Left ventricle myocardium inferior (tissue), 1 donor: ENCODE results near the gene PGA4. TPM values are rescaled to one million over a fixed set of nuclear protein-coding genes. Genes with fewer than 3 reads are reported as not detected.

ENCODE experiments used
- DNase-seq: peaks from one replicate; pipeline ENCODE4 v3.0.0-alpha.2; 2020
- H3K27ac ChIP-seq: fragments of 200-600 bp; replicated peaks from 2 replicates; pipeline ENCODE4 v1.8.0; 2021
- H3K27me3 ChIP-seq: fragments of 200-600 bp; 2 replicates; pipeline ENCODE4 v1.8.0; 2021; ENCODE audit warnings: low read depth
- H3K36me3 ChIP-seq: fragments of 200-600 bp; 2 replicates; pipeline ENCODE4 v1.8.0; 2021
- H3K4me1 ChIP-seq: fragments of 200-600 bp; 2 replicates; pipeline ENCODE4 v1.8.0; 2021
- H3K4me3 ChIP-seq: fragments of 200-600 bp; 2 replicates; pipeline ENCODE4 v1.8.0; 2021; ENCODE audit warnings: mild to moderate bottlenecking, moderate library complexity
- H3K9me3 ChIP-seq: fragments of 200-600 bp; replicated peaks from 2 replicates; pipeline ENCODE4 v1.8.0; 2021
- intact Hi-C: fragments of 100-400 bp; cut with micrococcal nuclease; formaldehyde crosslinking; loops from one replicate; pipeline ENCODE4 v1.11.0; 2022
- total RNA-seq: library from RNA; stranded (reverse); fragmentation: NEBNext Ultra II Directional; extraction: Animal tissue kit (Norgen Biotek cat#: 25700); gene quantifications from one replicate; pipeline ENCODE4 v1.2.1, GENCODE V29; 2021
- TF ChIP-seq, protein P1 (sequence below): fragments of 200-600 bp; IDR thresholded peaks from 2 replicates; pipeline ENCODE4 v1.8.0; 2021; ENCODE audit warnings: antibody characterized with exemption, mild to moderate bottlenecking, borderline replicate concordance
- donor health status: DM: no; HTN: yes; CAD: no; lungs with severe emphysema.

The PGA4 gene
- total RNA-seq, 1 donor from 2014 or later, result 1.3 TPM

- Histone ChIP-seq H3K27ac (no peak overlapping the region), H3K27me3 (no peaks in the 10 kb centered on the region), H3K4me3 (no peak overlapping the region), H3K36me3 (no peaks in the 10 kb centered on the region), H3K4me1 (no peaks in the 10 kb centered on the region), H3K9me3 (no peaks in the 10 kb centered on the region)
- intact Hi-C loops, result no loop called here
- TF ChIP-seq, protein P1, sequence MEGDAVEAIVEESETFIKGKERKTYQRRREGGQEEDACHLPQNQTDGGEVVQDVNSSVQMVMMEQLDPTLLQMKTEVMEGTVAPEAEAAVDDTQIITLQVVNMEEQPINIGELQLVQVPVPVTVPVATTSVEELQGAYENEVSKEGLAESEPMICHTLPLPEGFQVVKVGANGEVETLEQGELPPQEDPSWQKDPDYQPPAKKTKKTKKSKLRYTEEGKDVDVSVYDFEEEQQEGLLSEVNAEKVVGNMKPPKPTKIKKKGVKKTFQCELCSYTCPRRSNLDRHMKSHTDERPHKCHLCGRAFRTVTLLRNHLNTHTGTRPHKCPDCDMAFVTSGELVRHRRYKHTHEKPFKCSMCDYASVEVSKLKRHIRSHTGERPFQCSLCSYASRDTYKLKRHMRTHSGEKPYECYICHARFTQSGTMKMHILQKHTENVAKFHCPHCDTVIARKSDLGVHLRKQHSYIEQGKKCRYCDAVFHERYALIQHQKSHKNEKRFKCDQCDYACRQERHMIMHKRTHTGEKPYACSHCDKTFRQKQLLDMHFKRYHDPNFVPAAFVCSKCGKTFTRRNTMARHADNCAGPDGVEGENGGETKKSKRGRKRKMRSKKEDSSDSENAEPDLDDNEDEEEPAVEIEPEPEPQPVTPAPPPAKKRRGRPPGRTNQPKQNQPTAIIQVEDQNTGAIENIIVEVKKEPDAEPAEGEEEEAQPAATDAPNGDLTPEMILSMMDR, result no peak
- DNase-seq, result no peak
Measured at GRCh38 chr11:61274084-61274483, 51.9 kb downstream of the PGA4 start.

DNA sequence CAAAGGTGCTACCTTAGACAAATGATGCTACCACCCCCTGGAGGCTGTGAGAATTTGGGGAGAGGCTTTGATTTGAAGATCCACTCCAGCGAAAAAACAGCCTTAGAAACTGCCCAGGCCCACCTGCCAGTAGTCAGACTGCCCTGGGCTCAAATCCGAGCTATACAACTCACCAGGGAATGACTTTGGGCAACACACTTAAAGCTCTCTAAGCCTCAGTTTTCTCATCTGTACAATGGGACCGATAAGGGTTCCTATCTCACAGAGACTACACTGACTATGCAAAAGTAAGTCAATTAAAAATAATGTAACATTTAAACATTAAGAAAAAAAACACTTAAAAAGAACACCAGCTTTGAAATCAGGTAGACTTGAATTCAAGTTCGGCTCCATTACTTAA, 53.0 kb downstream of the PGA4 start:
- no peaks in the 10 kb centered on the region for H3K27me3 ChIP-seq
- TF ChIP-seq, protein P1, result no peak
- H3K36me3 ChIP-seq, result peaks cover 1% of the 10 kb centered on the region
- H3K4me3 ChIP-seq, result no peak overlapping the region
- no peak overlapping the region for H3K27ac ChIP-seq
- no peaks in the 10 kb centered on the region for H3K4me1 ChIP-seq
- H3K9me3 ChIP-seq, result no peaks in the 10 kb centered on the region
- intact Hi-C loops, result no loop called here
- DNase-seq, result no peak

GRCh38 chr11:61277186-61278000, 55.2 kb downstream of the PGA4 start:
- Histone ChIP-seq H3K4me1 (no peaks in the 10 kb centered on the region), H3K27ac (no peak overlapping the region), H3K27me3 (no peaks in the 10 kb centered on the region), H3K9me3 (no peaks in the 10 kb centered on the region), H3K4me3 (no peak overlapping the region), H3K36me3 (peaks cover 5% of the 10 kb centered on the region)
- DNase-seq, result no peak
- TF ChIP-seq, protein P1, result no peak
- intact Hi-C loops, result no loop called here

- H3K4me3 ChIP-seq, result no peak overlapping the region
- no peaks in the 10 kb centered on the region for H3K9me3 ChIP-seq
- no peak for DNase-seq
- H3K27ac ChIP-seq, result no peak overlapping the region
- peaks cover 5% of the 10 kb centered on the region for H3K36me3 ChIP-seq
- intact Hi-C loops, result no loop called here
- no peaks in the 10 kb centered on the region for H3K27me3 ChIP-seq
- no peaks in the 10 kb centered on the region for H3K4me1 ChIP-seq
- TF ChIP-seq, protein P1, result no peak
Measured at GRCh38 chr11:61278001-61278470, 55.9 kb downstream of the PGA4 start.

DNA sequence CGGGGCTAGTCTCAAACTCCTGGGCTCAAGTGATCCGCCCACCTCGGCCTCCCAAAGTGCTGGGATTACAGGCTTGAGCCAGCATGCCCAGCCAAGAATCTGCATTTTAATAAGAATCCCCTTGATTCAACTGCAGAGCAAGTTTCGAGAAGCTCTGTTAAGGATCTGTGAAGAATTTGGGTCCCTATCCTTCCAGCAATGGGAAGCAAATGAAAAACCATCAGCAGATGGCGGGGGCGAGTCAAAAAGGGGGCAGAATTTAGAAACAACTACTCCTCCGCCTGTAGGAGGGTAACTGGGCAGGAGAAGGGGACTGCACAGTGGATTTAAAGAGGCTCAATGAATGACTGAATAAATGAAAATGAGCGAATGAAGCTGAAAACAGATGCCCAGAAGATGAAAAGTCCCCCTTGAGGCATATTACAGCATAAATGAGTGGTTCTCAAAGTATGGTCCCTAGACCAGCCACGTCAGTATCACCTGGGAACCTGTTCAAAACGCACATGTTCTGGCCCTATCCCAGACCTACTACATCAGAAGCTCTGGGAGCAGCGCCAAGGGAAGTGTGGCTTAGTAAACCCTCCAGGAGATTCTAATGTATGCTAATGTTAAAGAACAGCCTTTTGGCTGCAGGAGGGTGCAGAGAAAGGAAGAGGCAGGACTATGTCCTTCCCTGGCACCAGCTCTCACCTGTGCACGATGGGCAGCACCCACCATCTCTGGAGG, 58.0 kb downstream of the PGA4 start:
- H3K4me1 ChIP-seq, result no peaks in the 10 kb centered on the region
- DNase-seq, result no peak
- H3K27ac ChIP-seq, result no peak overlapping the region
- H3K27me3 ChIP-seq, result no peaks in the 10 kb centered on the region
- peaks cover 9% of the 10 kb centered on the region for H3K36me3 ChIP-seq
- TF ChIP-seq, protein P1, result no peak
- intact Hi-C loops, result no loop called here
- peaks cover 4% of the 10 kb centered on the region for H3K9me3 ChIP-seq
- no peak overlapping the region for H3K4me3 ChIP-seq
